Measurements from ENCODE around the gene EXOC3L2.
A peak's percentile ranks its signal among the peaks of the same experiment; 100 is the strongest.

Gene EXOC3L2

GRCh38 chr19:45189971-45190370 lies 55.2 kb downstream of the EXOC3L2 start:
- DNase-seq = no peak
- H3K9me3 ChIP-seq = no peaks in the 10 kb centered on the region
- no peak overlapping the region for H3K4me3 ChIP-seq (ENCODE audit: low read depth, low read length)
- no peaks in the 10 kb centered on the region for H3K27me3 ChIP-seq
- H3K4me1 ChIP-seq = no peaks in the 10 kb centered on the region
- TF ChIP-seq CTCF (IDR thresholded peaks at IDR 0.05; ENCODE audit: low read depth, low read length) = no peak
- no peaks in the 10 kb centered on the region for H3K36me3 ChIP-seq

GRCh38 chr19:45187421-45188100 lies 57.6 kb downstream of the EXOC3L2 start:
- DNase-seq = no peak
- Histone ChIP-seq H3K9me3 (no peaks in the 10 kb centered on the region), H3K4me1 (no peaks in the 10 kb centered on the region), H3K36me3 (no peaks in the 10 kb centered on the region), H3K27me3 (no peaks in the 10 kb centered on the region), H3K4me3 (ENCODE audit: low read depth, low read length) (no peak overlapping the region)
- TF ChIP-seq CTCF (IDR thresholded peaks at IDR 0.05; ENCODE audit: low read depth, low read length) = peak; percentile 70

GRCh38 chr19:45186509-45187334 lies 58.5 kb downstream of the EXOC3L2 start:
- DNase-seq = no peak
- no peak for TF ChIP-seq CTCF (IDR thresholded peaks at IDR 0.05; ENCODE audit: low read depth, low read length)
- Histone ChIP-seq H3K9me3 (no peaks in the 10 kb centered on the region), H3K36me3 (no peaks in the 10 kb centered on the region), H3K4me3 (ENCODE audit: low read depth, low read length) (no peak overlapping the region), H3K27me3 (no peaks in the 10 kb centered on the region), H3K4me1 (no peaks in the 10 kb centered on the region)

GRCh38 chr19:45184115-45184514 lies 61.1 kb downstream of the EXOC3L2 start:
- Histone ChIP-seq H3K4me3 (ENCODE audit: low read depth, low read length) (no peak overlapping the region), H3K9me3 (no peaks in the 10 kb centered on the region), H3K27me3 (no peaks in the 10 kb centered on the region), H3K4me1 (no peaks in the 10 kb centered on the region), H3K36me3 (no peaks in the 10 kb centered on the region)
- no peak for TF ChIP-seq CTCF (IDR thresholded peaks at IDR 0.05; ENCODE audit: low read depth, low read length)
- DNase-seq = no peak

- TF ChIP-seq CTCF (IDR thresholded peaks at IDR 0.05; ENCODE audit: low read depth, low read length) = no peak
- no peak for DNase-seq
- Histone ChIP-seq H3K9me3 (no peaks in the 10 kb centered on the region), H3K4me1 (no peaks in the 10 kb centered on the region), H3K4me3 (ENCODE audit: low read depth, low read length) (no peak overlapping the region), H3K36me3 (no peaks in the 10 kb centered on the region), H3K27me3 (no peaks in the 10 kb centered on the region)
These were observed 62.4 kb downstream of the EXOC3L2 start for GRCh38 chr19:45182758-45183157.

GRCh38 chr19:45180936-45181335 lies 64.3 kb downstream of the EXOC3L2 start:
- no peak overlapping the region for H3K4me3 ChIP-seq (ENCODE audit: low read depth, low read length)
- TF ChIP-seq CTCF (IDR thresholded peaks at IDR 0.05; ENCODE audit: low read depth, low read length) = no peak
- H3K36me3 ChIP-seq = no peaks in the 10 kb centered on the region
- no peaks in the 10 kb centered on the region for H3K27me3 ChIP-seq
- DNase-seq = no peak
- H3K4me1 ChIP-seq = no peaks in the 10 kb centered on the region
- no peaks in the 10 kb centered on the region for H3K9me3 ChIP-seq
